GM12873 (cell line): ENCODE results near the gene ESYT2.

Experiments
- CTCF ChIP-seq: IDR thresholded peaks from 2 replicates; pipeline ENCODE4 v1.5.1; 2012; ENCODE audit warnings: low read depth, mild to moderate bottlenecking, moderate library complexity, low read length, control low read depth; ENCODE audit not compliant: insufficient read depth; ENCODE audit errors: missing control alignments

ESYT2 gene

GRCh38 chr7:158765020-158765419 is 64.3 kb downstream of the ESYT2 start:
- TF ChIP-seq CTCF, result no peak

- TF ChIP-seq CTCF, result no peak
Measured at GRCh38 chr7:158763454-158764033, 65.8 kb downstream of the ESYT2 start.

GRCh38 chr7:158761945-158762344 is 67.4 kb downstream of the ESYT2 start:
- TF ChIP-seq CTCF, result no peak

GRCh38 chr7:158760936-158761335 is 68.4 kb downstream of the ESYT2 start:
- TF ChIP-seq CTCF, result peak; percentile 18

- no peak for TF ChIP-seq CTCF
Measured at GRCh38 chr7:158760445-158760764, 68.9 kb downstream of the ESYT2 start.

- TF ChIP-seq CTCF, result no peak
Measured at GRCh38 chr7:158759749-158760444, 69.4 kb downstream of the ESYT2 start.

GRCh38 chr7:158759245-158759614 is 70.1 kb downstream of the ESYT2 start:
- no peak for TF ChIP-seq CTCF
